Activated CD4-positive, alpha-beta memory T cell treated with anti-CD3 and anti-CD28 coated beads, Interleukin-2, amount 10 ng/mL, durations not matched to agents 7 days and 5 days (primary cell): ENCODE measurements around the gene TANGO6. TPM values are rescaled to one million over a fixed set of nuclear protein-coding genes. Genes with fewer than 3 reads are reported as not detected.
"Not testable (repeated sequence)": the region's sequence is repeated elsewhere in the genome, so short reads cannot be mapped to it uniquely, and the experiment has no call there.

Experiments
- CTCF ChIA-PET: fragments of 350-600 bp; sonication (Branson Sonifier 250); formaldehyde crosslinking; loops from one replicate; lab custom pipeline; 2021; ENCODE audit warnings: antibody characterized with exemption, inconsistent platforms; lab: Charles Lee
- POLR2A ChIA-PET: fragments of 350-600 bp; sonication (Branson Sonifier 250); formaldehyde crosslinking; loops from one replicate; lab custom pipeline; 2021; ENCODE audit warnings: antibody characterized with exemption; lab: Charles Lee
- DNase-seq: peaks from one replicate; pipeline ENCODE4 v3.0.0-alpha.2; 2020
- H3K27ac Mint-ChIP-seq: one replicate; pipeline ENCODE4 v1.8.0; 2021; ENCODE audit warnings: mild to moderate bottlenecking, mixed read lengths
- H3K27me3 Mint-ChIP-seq: one replicate; pipeline ENCODE4 v1.8.0; 2021; ENCODE audit warnings: mixed read lengths
- H3K36me3 Mint-ChIP-seq: one replicate; pipeline ENCODE4 v1.8.0; 2021; ENCODE audit warnings: low read depth, mixed read lengths
- H3K4me1 Mint-ChIP-seq: one replicate; pipeline ENCODE4 v1.8.0; 2021; ENCODE audit warnings: mixed read lengths
- H3K4me3 Mint-ChIP-seq: one replicate; pipeline ENCODE4 v1.8.0; 2021; ENCODE audit warnings: mild to moderate bottlenecking, mixed read lengths
- H3K9me3 Mint-ChIP-seq: one replicate; pipeline ENCODE4 v1.8.0; 2021; ENCODE audit warnings: mixed read lengths
- total RNA-seq, 2 experiments: library from RNA; stranded (reverse); gene quantifications; one replicate each; pipeline ENCODE4 v1.2.3, GENCODE V29; 2021

Gene TANGO6
- total RNA-seq, 2 experiments from 2014 or later = 20.7 to 22.3 TPM

- no peak for DNase-seq
- no peak overlapping the region for H3K27ac Mint-ChIP-seq
- CTCF ChIA-PET = no interaction called here
These were observed 205.8 kb downstream of the TANGO6 start for GRCh38 chr16:69049146-69049545.

GRCh38 chr16:69049603-69050375, 206.5 kb downstream of the TANGO6 start:
- ChIA-PET POLR2A (no interaction called here), CTCF (no interaction called here)
- H3K4me1 Mint-ChIP-seq = no peaks in the 10 kb centered on the region
- H3K27ac Mint-ChIP-seq = no peak overlapping the region
- no peaks in the 10 kb centered on the region for H3K36me3 Mint-ChIP-seq
- no peaks in the 10 kb centered on the region for H3K27me3 Mint-ChIP-seq
- H3K9me3 Mint-ChIP-seq = no peaks in the 10 kb centered on the region
- no peak for DNase-seq
- H3K4me3 Mint-ChIP-seq = no peak overlapping the region

More at GRCh38 chr16:69049146-69049545, 205.8 kb downstream of the TANGO6 start:
- Mint-ChIP-seq H3K9me3 (no peaks in the 10 kb centered on the region), H3K4me3 (no peak overlapping the region), H3K4me1 (no peaks in the 10 kb centered on the region), H3K27me3 (no peaks in the 10 kb centered on the region), H3K36me3 (no peaks in the 10 kb centered on the region)
- POLR2A ChIA-PET = no interaction called here

GRCh38 chr16:69051517-69051830, 208.1 kb downstream of the TANGO6 start:
- POLR2A ChIA-PET, H3K4me3 Mint-ChIP-seq: not testable (repeated sequence)

GRCh38 chr16:69055008-69055407, 211.7 kb downstream of the TANGO6 start:
- ChIA-PET CTCF (no interaction called here), POLR2A (no interaction called here)
- Mint-ChIP-seq H3K36me3 (no peaks in the 10 kb centered on the region), H3K4me1 (no peaks in the 10 kb centered on the region), H3K27me3 (no peaks in the 10 kb centered on the region), H3K4me3 (no peak overlapping the region), H3K27ac (no peak overlapping the region), H3K9me3 (no peaks in the 10 kb centered on the region)
- DNase-seq = no peak

More at GRCh38 chr16:69051517-69051830, 208.1 kb downstream of the TANGO6 start:
- CTCF ChIA-PET, H3K4me1 Mint-ChIP-seq, DNase-seq, H3K27ac Mint-ChIP-seq, H3K27me3 Mint-ChIP-seq, H3K9me3 Mint-ChIP-seq, H3K36me3 Mint-ChIP-seq: not testable (repeated sequence)

GRCh38 chr16:69055980-69056379, 212.6 kb downstream of the TANGO6 start:
- Mint-ChIP-seq H3K4me3 (no peak overlapping the region), H3K36me3 (no peaks in the 10 kb centered on the region), H3K4me1 (no peaks in the 10 kb centered on the region), H3K9me3 (no peaks in the 10 kb centered on the region), H3K27ac (no peak overlapping the region), H3K27me3 (no peaks in the 10 kb centered on the region)
- CTCF ChIA-PET = no interaction called here
- POLR2A ChIA-PET = no interaction called here
- no peak for DNase-seq

- H3K4me3 Mint-ChIP-seq = no peak overlapping the region
- POLR2A ChIA-PET = no interaction called here
- no peaks in the 10 kb centered on the region for H3K4me1 Mint-ChIP-seq
- no peak overlapping the region for H3K27ac Mint-ChIP-seq
- no peak for DNase-seq
- no peaks in the 10 kb centered on the region for H3K27me3 Mint-ChIP-seq
- no peaks in the 10 kb centered on the region for H3K9me3 Mint-ChIP-seq
- CTCF ChIA-PET = no interaction called here
- no peaks in the 10 kb centered on the region for H3K36me3 Mint-ChIP-seq
These were observed 213.1 kb downstream of the TANGO6 start for GRCh38 chr16:69056421-69056820.

- POLR2A ChIA-PET = no interaction called here
- no peaks in the 10 kb centered on the region for H3K36me3 Mint-ChIP-seq
- no peak overlapping the region for H3K4me3 Mint-ChIP-seq
- H3K9me3 Mint-ChIP-seq = no peaks in the 10 kb centered on the region
- DNase-seq = no peak
- H3K4me1 Mint-ChIP-seq = no peaks in the 10 kb centered on the region
- H3K27ac Mint-ChIP-seq = no peak overlapping the region
- CTCF ChIA-PET = interaction anchor here (0.6 kb wide), 1 partner anchor 424 kb away, joined by 3 read pairs; no protein-coding TSS in a partner anchor
- no peaks in the 10 kb centered on the region for H3K27me3 Mint-ChIP-seq
These were observed 214.4 kb downstream of the TANGO6 start for GRCh38 chr16:69057400-69058378.

GRCh38 chr16:69063491-69063890, 220.2 kb downstream of the TANGO6 start:
- H3K9me3 Mint-ChIP-seq, H3K4me1 Mint-ChIP-seq, H3K27ac Mint-ChIP-seq, DNase-seq, H3K4me3 Mint-ChIP-seq, POLR2A ChIA-PET, H3K36me3 Mint-ChIP-seq, H3K27me3 Mint-ChIP-seq: not testable (repeated sequence)
- CTCF ChIA-PET = interaction anchor here (0.6 kb wide), 1 partner anchor 223 kb away, joined by 3 read pairs; no protein-coding TSS in a partner anchor

- Mint-ChIP-seq H3K36me3 (no peaks in the 10 kb centered on the region), H3K4me1 (no peaks in the 10 kb centered on the region), H3K27ac (no peak overlapping the region), H3K9me3 (no peaks in the 10 kb centered on the region), H3K4me3 (no peak overlapping the region), H3K27me3 (no peaks in the 10 kb centered on the region)
- DNase-seq = no peak
- ChIA-PET POLR2A (no interaction called here), CTCF (no interaction called here)
These were observed 220.9 kb downstream of the TANGO6 start for GRCh38 chr16:69064124-69064763.

GRCh38 chr16:69064764-69065313, 221.5 kb downstream of the TANGO6 start:
- no peaks in the 10 kb centered on the region for H3K4me1 Mint-ChIP-seq
- H3K27me3 Mint-ChIP-seq = no peaks in the 10 kb centered on the region
- ChIA-PET CTCF (no interaction called here), POLR2A (no interaction called here)
- H3K4me3 Mint-ChIP-seq = no peak overlapping the region
- no peak overlapping the region for H3K27ac Mint-ChIP-seq
- no peaks in the 10 kb centered on the region for H3K36me3 Mint-ChIP-seq
- no peak for DNase-seq
- H3K9me3 Mint-ChIP-seq = no peaks in the 10 kb centered on the region

- H3K9me3 Mint-ChIP-seq = no peaks in the 10 kb centered on the region
- POLR2A ChIA-PET = no interaction called here
- DNase-seq = no peak
- H3K27ac Mint-ChIP-seq = no peak overlapping the region
- no peaks in the 10 kb centered on the region for H3K27me3 Mint-ChIP-seq
- no peak overlapping the region for H3K4me3 Mint-ChIP-seq
- H3K4me1 Mint-ChIP-seq = no peaks in the 10 kb centered on the region
- no peaks in the 10 kb centered on the region for H3K36me3 Mint-ChIP-seq
- CTCF ChIA-PET = no interaction called here
These were observed 226.2 kb downstream of the TANGO6 start for GRCh38 chr16:69069504-69069903.

- no peaks in the 10 kb centered on the region for H3K27me3 Mint-ChIP-seq
- ChIA-PET CTCF (no interaction called here), POLR2A (no interaction called here)
- no peaks in the 10 kb centered on the region for H3K9me3 Mint-ChIP-seq
- no peaks in the 10 kb centered on the region for H3K4me1 Mint-ChIP-seq
- H3K27ac Mint-ChIP-seq = no peak overlapping the region
- no peak for DNase-seq
- no peak overlapping the region for H3K4me3 Mint-ChIP-seq
- no peaks in the 10 kb centered on the region for H3K36me3 Mint-ChIP-seq
These were observed 227.7 kb downstream of the TANGO6 start for GRCh38 chr16:69071036-69071435.

- POLR2A ChIA-PET = no interaction called here
- CTCF ChIA-PET = interaction anchor here (0.7 kb wide), 1 partner anchor 61 kb away, joined by 4 read pairs; no protein-coding TSS in a partner anchor
- DNase-seq = no peak
- Mint-ChIP-seq H3K4me1 (no peaks in the 10 kb centered on the region), H3K4me3 (no peak overlapping the region), H3K27ac (no peak overlapping the region), H3K36me3 (no peaks in the 10 kb centered on the region), H3K27me3 (no peaks in the 10 kb centered on the region), H3K9me3 (no peaks in the 10 kb centered on the region)
These were observed 229.3 kb downstream of the TANGO6 start for GRCh38 chr16:69072640-69072974.
